ENCODE results near the gene GPR52. TPM values are rescaled to one million over a fixed set of nuclear protein-coding genes. Genes with fewer than 3 reads are reported as not detected.

GPR52 gene
- total RNA-seq, 1 experiment from 2014 or later: 0.22 TPM

- TF ChIP-seq ZNF281 (CRISPR knock-in tag; IDR thresholded peaks at IDR 0.05) (no peak), ESRRA (CRISPR knock-in tag; IDR thresholded peaks at IDR 0.05; ENCODE audit: borderline replicate concordance) (no peak), ZNF317 (CRISPR knock-in tag; IDR thresholded peaks at IDR 0.05; ENCODE audit: borderline replicate concordance, low read depth) (no peak)
- ChIA-PET CTCF (interaction anchor here (1.1 kb wide), 1 partner anchor 186 kb away, joined by 3 read pairs; no protein-coding TSS in a partner anchor), POLR2A (no interaction called here)
- no peaks in the 10 kb centered on the region for H3K9me3 Mint-ChIP-seq
- H3K4me3 Mint-ChIP-seq: no peak overlapping the region
- H3K4me1 Mint-ChIP-seq: peaks cover 11% of the 10 kb centered on the region
- no peaks in the 10 kb centered on the region for H3K36me3 Mint-ChIP-seq
- ATAC-seq (no peak), DNase-seq (ENCODE audit: low spot score) (no peak)
- no peak overlapping the region for H3K27ac Mint-ChIP-seq
- H3K27me3 Mint-ChIP-seq (ENCODE audit: low read depth): no peaks in the 10 kb centered on the region
These were observed 743 bp downstream of the GPR52 start for GRCh38 chr1:174448531-174448883.

GRCh38 chr1:174448974-174449373 lies 1.2 kb downstream of the GPR52 start:
- POLR2A ChIA-PET: no interaction called here
- H3K27me3 Mint-ChIP-seq (ENCODE audit: low read depth): no peaks in the 10 kb centered on the region
- CTCF ChIA-PET: interaction anchor here (1.1 kb wide), 1 partner anchor 186 kb away, joined by 5 read pairs; no protein-coding TSS in a partner anchor
- peaks cover 11% of the 10 kb centered on the region for H3K4me1 Mint-ChIP-seq
- TF ChIP-seq ELF4 (CRISPR knock-in tag; IDR thresholded peaks at IDR 0.05; ENCODE audit: low read depth): no peak
- no peak for TF ChIP-seq ATF2 (CRISPR knock-in tag; IDR thresholded peaks at IDR 0.05; ENCODE audit: borderline replicate concordance, low read depth)
- TF ChIP-seq HMGA2 (CRISPR knock-in tag; IDR thresholded peaks at IDR 0.05): no peak
- TF ChIP-seq TEAD1 (CRISPR knock-in tag; IDR thresholded peaks at IDR 0.05): no peak
- no peak for TF ChIP-seq OVOL2 (CRISPR knock-in tag; IDR thresholded peaks at IDR 0.05; ENCODE audit: borderline replicate concordance)
- TF ChIP-seq GTF2I (CRISPR knock-in tag; conservative IDR thresholded peaks at IDR 0.05): no peak
- ATAC-seq (no peak), DNase-seq (ENCODE audit: low spot score) (no peak)
- no peak overlapping the region for H3K27ac Mint-ChIP-seq
- H3K4me3 Mint-ChIP-seq: no peak overlapping the region
- H3K9me3 Mint-ChIP-seq: no peaks in the 10 kb centered on the region
- H3K36me3 Mint-ChIP-seq: no peaks in the 10 kb centered on the region

DNA sequence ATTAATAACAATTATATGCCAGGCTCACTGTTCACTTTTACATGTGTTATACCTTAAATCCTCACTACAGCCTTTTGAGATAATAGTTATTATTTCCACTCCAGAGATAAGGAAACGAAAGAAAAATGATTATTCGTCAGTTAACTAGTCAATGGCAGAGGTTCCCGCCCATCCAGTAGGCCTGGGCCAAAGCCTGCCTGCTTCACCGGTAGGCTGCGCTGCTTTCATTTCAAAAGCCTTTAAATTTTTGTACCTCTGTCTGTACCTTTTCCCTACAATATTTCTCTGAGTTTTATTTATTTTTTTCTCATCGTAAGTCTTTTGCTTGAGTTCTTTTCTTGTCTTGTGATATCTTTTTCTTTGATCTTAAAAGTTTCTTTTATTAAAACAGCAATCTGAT lies 3.6 kb downstream of the GPR52 start:
- ATAC-seq (peak; percentile 66), DNase-seq (ENCODE audit: low spot score) (peak; percentile 20)
- CTCF ChIA-PET: interaction anchor here (0.6 to 1.3 kb wide), 2 partner anchors 38 to 46 kb away, joined by 3 to 5 read pairs; no protein-coding TSS in a partner anchor
- no peak for TF ChIP-seq SOX15 (CRISPR knock-in tag; IDR thresholded peaks at IDR 0.05)
- TF ChIP-seq IRF2 (CRISPR knock-in tag; IDR thresholded peaks at IDR 0.05; ENCODE audit: borderline replicate concordance, low read depth): no peak
- no peak for TF ChIP-seq FOXP1 (CRISPR knock-in tag; IDR thresholded peaks at IDR 0.05; ENCODE audit: borderline replicate concordance)
- TF ChIP-seq ZNF671 (CRISPR knock-in tag; IDR thresholded peaks at IDR 0.05): no peak
- no peak overlapping the region for H3K4me3 Mint-ChIP-seq
- no peaks in the 10 kb centered on the region for H3K27me3 Mint-ChIP-seq (ENCODE audit: low read depth)
- no peaks in the 10 kb centered on the region for H3K9me3 Mint-ChIP-seq
- H3K27ac Mint-ChIP-seq: no peak overlapping the region
- H3K36me3 Mint-ChIP-seq: no peaks in the 10 kb centered on the region
- H3K4me1 Mint-ChIP-seq: peaks cover 11% of the 10 kb centered on the region
- POLR2A ChIA-PET: no interaction called here

GRCh38 chr1:174465855-174466254 lies 18.1 kb downstream of the GPR52 start:
- ATAC-seq: no peak
- TF ChIP-seq CBFB (CRISPR knock-in tag; IDR thresholded peaks at IDR 0.05; ENCODE audit: low read depth): no peak
- Mint-ChIP-seq H3K4me1 (no peaks in the 10 kb centered on the region), H3K9me3 (no peaks in the 10 kb centered on the region), H3K4me3 (no peak overlapping the region), H3K36me3 (no peaks in the 10 kb centered on the region), H3K27me3 (ENCODE audit: low read depth) (no peaks in the 10 kb centered on the region), H3K27ac (no peak overlapping the region)
- ChIA-PET CTCF (interaction anchor here (1.4 kb wide), 1 partner anchor 203 kb away, joined by 4 read pairs; no protein-coding TSS in a partner anchor), POLR2A (no interaction called here)
- no peak for DNase-seq (ENCODE audit: low spot score)
